WTC11 (cell line): ENCODE data around the gene RPL22L1. TPM values are rescaled to one million over a fixed set of nuclear protein-coding genes. Genes with fewer than 3 reads are reported as not detected.

Source experiments
- ATAC-seq: fragments of 200-7000 bp; cut with Tn5 transposase; 2 replicates; pipeline ENCODE4 v1.10.0; 2021; ENCODE audit warnings: mild to moderate bottlenecking, moderate library complexity
- CTCF ChIA-PET: fragments of 300-600 bp; sonication (Branson Sonifier 250); formaldehyde crosslinking; loops from one replicate; lab custom pipeline; 2021; ENCODE audit warnings: antibody characterized with exemption; lab: Charles Lee
- POLR2A ChIA-PET: fragments of 350-600 bp; sonication (Branson Sonifier 250); formaldehyde crosslinking; loops from one replicate; lab custom pipeline; 2021; ENCODE audit warnings: antibody characterized with exemption; lab: Charles Lee
- DNase-seq: peaks from one replicate; pipeline ENCODE4 v3.0.0; 2021; ENCODE audit warnings: low spot score
- H3K27ac Mint-ChIP-seq: 2 replicates; pipeline ENCODE4 v1.8.0; 2021; ENCODE audit warnings: mixed read lengths
- H3K27me3 Mint-ChIP-seq: 2 replicates; pipeline ENCODE4 v1.8.0; 2021; ENCODE audit warnings: low read depth, mild to moderate bottlenecking, moderate library complexity, mixed read lengths
- H3K36me3 Mint-ChIP-seq: 2 replicates; pipeline ENCODE4 v1.8.0; 2021; ENCODE audit warnings: mixed read lengths
- H3K4me1 Mint-ChIP-seq: 2 replicates; pipeline ENCODE4 v1.8.0; 2022; ENCODE audit warnings: mixed read lengths
- H3K4me3 Mint-ChIP-seq: 2 replicates; pipeline ENCODE4 v1.8.0; 2021; ENCODE audit warnings: mild to moderate bottlenecking, moderate library complexity, mixed read lengths
- H3K9me3 Mint-ChIP-seq: 2 replicates; pipeline ENCODE4 v1.8.0; 2021; ENCODE audit warnings: mixed read lengths
- CREM ChIP-seq: sonication (generic); formaldehyde crosslinking; IDR thresholded peaks from 2 replicates; pipeline ENCODE4 v1.8.1; 2022; ENCODE audit warnings: mild to moderate bottlenecking, missing genetic modification reagents, moderate library complexity
- KAT7 ChIP-seq: sonication (generic); formaldehyde crosslinking; IDR thresholded peaks from 2 replicates; pipeline ENCODE4 v1.8.1; 2023; ENCODE audit warnings: missing genetic modification reagents, mild to moderate bottlenecking, borderline replicate concordance
- NFE2L1 ChIP-seq: sonication (generic); formaldehyde crosslinking; IDR thresholded peaks from 2 replicates; pipeline ENCODE4 v1.8.1; 2023; ENCODE audit warnings: missing genetic modification reagents
- NR3C1 ChIP-seq: sonication (generic); formaldehyde crosslinking; conservative IDR thresholded peaks from 2 replicates; pipeline ENCODE4 v1.8.1; 2023; ENCODE audit warnings: low read depth, mild to moderate bottlenecking, missing genetic modification reagents
- RORB ChIP-seq: fragments of 250-450 bp; sonication (Bioruptor Pico); IDR thresholded peaks from 2 replicates; pipeline ENCODE4 v1.9.0; 2021; ENCODE audit warnings: mild to moderate bottlenecking
- SOX15 ChIP-seq: fragments of 250-450 bp; sonication (Bioruptor Pico); IDR thresholded peaks from 2 replicates; pipeline ENCODE4 v1.9.0; 2021; ENCODE audit warnings: mild to moderate bottlenecking
- SP1 ChIP-seq: sonication (generic); formaldehyde crosslinking; conservative IDR thresholded peaks from 2 replicates; pipeline ENCODE4 v1.8.1; 2022; ENCODE audit warnings: missing genetic modification reagents
- TCF7 ChIP-seq: sonication (generic); formaldehyde crosslinking; IDR thresholded peaks from 2 replicates; pipeline ENCODE4 v1.8.0; 2022; ENCODE audit warnings: mild to moderate bottlenecking, low read depth, missing genetic modification reagents, moderate library complexity
- ZNF138 ChIP-seq: sonication (generic); formaldehyde crosslinking; conservative IDR thresholded peaks from 2 replicates; pipeline ENCODE4 v1.8.1; 2022; ENCODE audit warnings: mild to moderate bottlenecking, moderate library complexity, missing genetic modification reagents
- ZNF232 ChIP-seq: sonication (generic); formaldehyde crosslinking; IDR thresholded peaks from 2 replicates; pipeline ENCODE4 v1.8.0; 2022; ENCODE audit warnings: mild to moderate bottlenecking, missing genetic modification reagents
- ZNF263 ChIP-seq: sonication (generic); formaldehyde crosslinking; IDR thresholded peaks from 2 replicates; pipeline ENCODE4 v1.8.1; 2022; ENCODE audit warnings: low read depth, mild to moderate bottlenecking, moderate library complexity, missing genetic modification reagents
- total RNA-seq: library from RNA; stranded (reverse); gene quantifications from 3 replicates; pipeline ENCODE4 v1.2.3, GENCODE V29; 2021
- TF ChIP-seq, protein P1 (sequence below): sonication (generic); formaldehyde crosslinking; IDR thresholded peaks from 2 replicates; pipeline ENCODE4 v1.8.1; 2023; ENCODE audit warnings: mild to moderate bottlenecking, missing genetic modification reagents
- TF ChIP-seq, protein P2 (sequence below): sonication (generic); formaldehyde crosslinking; IDR thresholded peaks from 2 replicates; pipeline ENCODE4 v1.8.1; 2022; ENCODE audit warnings: mild to moderate bottlenecking, missing genetic modification reagents, moderate library complexity, borderline replicate concordance
- TF ChIP-seq, protein P3 (sequence below): sonication (generic); formaldehyde crosslinking; IDR thresholded peaks from 2 replicates; pipeline ENCODE4 v1.8.0; 2023; ENCODE audit warnings: missing genetic modification reagents
- TF ChIP-seq, protein P4 (sequence below): sonication (generic); formaldehyde crosslinking; IDR thresholded peaks from 2 replicates; pipeline ENCODE4 v1.8.1; 2022; ENCODE audit warnings: low read depth, mild to moderate bottlenecking, moderate library complexity, missing genetic modification reagents, borderline replicate concordance
- TF ChIP-seq, protein P5 (sequence below): fragments of 250-450 bp; sonication (Bioruptor Pico); conservative IDR thresholded peaks from 2 replicates; pipeline ENCODE4 v1.9.0; 2021; ENCODE audit warnings: mild to moderate bottlenecking
- TF ChIP-seq, protein P6 (sequence below): sonication (generic); formaldehyde crosslinking; IDR thresholded peaks from 2 replicates; pipeline ENCODE4 v1.8.0; 2022; ENCODE audit warnings: missing genetic modification reagents
- TF ChIP-seq, protein P7 (sequence below): fragments of 250-450 bp; sonication (Bioruptor Pico); IDR thresholded peaks from 2 replicates; pipeline ENCODE4 v1.9.0; 2021; ENCODE audit warnings: moderate library complexity, mild to moderate bottlenecking, inconsistent platforms, borderline replicate concordance

The RPL22L1 gene
- total RNA-seq, 1 experiment from 2014 or later: 169 TPM

DNA sequence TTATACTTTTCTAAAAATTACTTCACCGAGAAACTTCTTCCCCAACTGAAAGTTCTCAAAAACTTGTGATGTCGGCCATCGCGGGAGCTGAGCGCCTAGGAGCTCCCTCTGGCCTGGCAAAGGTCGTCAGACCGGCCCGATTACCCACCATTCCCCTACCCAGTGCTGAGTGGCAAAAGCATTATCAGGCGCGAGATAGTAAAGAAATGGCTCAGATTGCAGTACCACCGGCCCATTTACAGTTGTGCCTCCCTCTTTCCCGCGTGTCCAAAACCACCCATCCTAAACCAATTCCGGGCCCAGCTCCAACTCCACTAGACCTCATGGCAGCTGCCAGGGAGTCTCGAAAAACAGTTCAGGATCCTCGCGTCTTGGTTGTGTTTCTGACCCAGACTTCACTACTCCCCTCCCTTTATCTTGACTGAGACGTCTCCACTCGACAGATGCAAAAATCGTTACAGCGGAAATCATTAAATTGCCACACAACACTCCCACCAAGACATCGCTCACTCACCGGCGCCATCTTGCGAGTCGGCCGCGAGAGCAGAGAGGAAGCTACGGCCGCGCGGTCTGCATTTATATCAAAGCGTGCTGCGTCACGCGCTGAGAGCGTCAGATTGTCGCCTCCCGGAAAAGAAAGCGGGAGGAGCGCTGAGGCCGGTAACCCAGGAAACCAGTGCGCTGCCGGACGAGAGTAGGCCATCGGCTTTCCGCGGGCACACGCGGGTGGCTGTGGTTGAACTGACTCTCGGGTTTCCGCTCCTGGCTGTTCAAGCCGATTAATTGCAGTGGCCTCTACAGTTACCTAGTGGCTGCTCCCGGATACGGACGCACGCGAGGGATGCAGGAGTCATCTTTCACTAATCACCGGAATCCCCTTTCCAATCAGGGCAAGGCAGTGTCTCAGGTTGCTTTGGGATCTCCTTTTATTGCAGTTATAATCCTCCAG lies at the start of gene RPL22L1 (continued):
- TF ChIP-seq, protein P1, sequence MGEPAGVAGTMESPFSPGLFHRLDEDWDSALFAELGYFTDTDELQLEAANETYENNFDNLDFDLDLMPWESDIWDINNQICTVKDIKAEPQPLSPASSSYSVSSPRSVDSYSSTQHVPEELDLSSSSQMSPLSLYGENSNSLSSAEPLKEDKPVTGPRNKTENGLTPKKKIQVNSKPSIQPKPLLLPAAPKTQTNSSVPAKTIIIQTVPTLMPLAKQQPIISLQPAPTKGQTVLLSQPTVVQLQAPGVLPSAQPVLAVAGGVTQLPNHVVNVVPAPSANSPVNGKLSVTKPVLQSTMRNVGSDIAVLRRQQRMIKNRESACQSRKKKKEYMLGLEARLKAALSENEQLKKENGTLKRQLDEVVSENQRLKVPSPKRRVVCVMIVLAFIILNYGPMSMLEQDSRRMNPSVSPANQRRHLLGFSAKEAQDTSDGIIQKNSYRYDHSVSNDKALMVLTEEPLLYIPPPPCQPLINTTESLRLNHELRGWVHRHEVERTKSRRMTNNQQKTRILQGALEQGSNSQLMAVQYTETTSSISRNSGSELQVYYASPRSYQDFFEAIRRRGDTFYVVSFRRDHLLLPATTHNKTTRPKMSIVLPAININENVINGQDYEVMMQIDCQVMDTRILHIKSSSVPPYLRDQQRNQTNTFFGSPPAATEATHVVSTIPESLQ: no peak
- TF ChIP-seq, protein P2, sequence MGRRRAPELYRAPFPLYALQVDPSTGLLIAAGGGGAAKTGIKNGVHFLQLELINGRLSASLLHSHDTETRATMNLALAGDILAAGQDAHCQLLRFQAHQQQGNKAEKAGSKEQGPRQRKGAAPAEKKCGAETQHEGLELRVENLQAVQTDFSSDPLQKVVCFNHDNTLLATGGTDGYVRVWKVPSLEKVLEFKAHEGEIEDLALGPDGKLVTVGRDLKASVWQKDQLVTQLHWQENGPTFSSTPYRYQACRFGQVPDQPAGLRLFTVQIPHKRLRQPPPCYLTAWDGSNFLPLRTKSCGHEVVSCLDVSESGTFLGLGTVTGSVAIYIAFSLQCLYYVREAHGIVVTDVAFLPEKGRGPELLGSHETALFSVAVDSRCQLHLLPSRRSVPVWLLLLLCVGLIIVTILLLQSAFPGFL (CRISPR knock-in tag): no peak
- no peak for TF ChIP-seq ZNF138
- TF ChIP-seq ZNF263 (CRISPR knock-in tag): no peak
- peak; percentile 57 for TF ChIP-seq NFE2L1
- TF ChIP-seq NR3C1 (CRISPR knock-in tag): no peak
- TF ChIP-seq CREM (CRISPR knock-in tag): peak; percentile 85
- TF ChIP-seq, protein P3, sequence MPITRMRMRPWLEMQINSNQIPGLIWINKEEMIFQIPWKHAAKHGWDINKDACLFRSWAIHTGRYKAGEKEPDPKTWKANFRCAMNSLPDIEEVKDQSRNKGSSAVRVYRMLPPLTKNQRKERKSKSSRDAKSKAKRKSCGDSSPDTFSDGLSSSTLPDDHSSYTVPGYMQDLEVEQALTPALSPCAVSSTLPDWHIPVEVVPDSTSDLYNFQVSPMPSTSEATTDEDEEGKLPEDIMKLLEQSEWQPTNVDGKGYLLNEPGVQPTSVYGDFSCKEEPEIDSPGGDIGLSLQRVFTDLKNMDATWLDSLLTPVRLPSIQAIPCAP (CRISPR knock-in tag): no peak
- no peak for TF ChIP-seq ZNF232
- TF ChIP-seq, protein P4, sequence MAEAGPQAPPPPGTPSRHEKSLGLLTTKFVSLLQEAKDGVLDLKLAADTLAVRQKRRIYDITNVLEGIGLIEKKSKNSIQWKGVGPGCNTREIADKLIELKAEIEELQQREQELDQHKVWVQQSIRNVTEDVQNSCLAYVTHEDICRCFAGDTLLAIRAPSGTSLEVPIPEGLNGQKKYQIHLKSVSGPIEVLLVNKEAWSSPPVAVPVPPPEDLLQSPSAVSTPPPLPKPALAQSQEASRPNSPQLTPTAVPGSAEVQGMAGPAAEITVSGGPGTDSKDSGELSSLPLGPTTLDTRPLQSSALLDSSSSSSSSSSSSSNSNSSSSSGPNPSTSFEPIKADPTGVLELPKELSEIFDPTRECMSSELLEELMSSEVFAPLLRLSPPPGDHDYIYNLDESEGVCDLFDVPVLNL (CRISPR knock-in tag): peak; percentile 64; the same call in 1 of the 2 replicates
- TF ChIP-seq, protein P5, sequence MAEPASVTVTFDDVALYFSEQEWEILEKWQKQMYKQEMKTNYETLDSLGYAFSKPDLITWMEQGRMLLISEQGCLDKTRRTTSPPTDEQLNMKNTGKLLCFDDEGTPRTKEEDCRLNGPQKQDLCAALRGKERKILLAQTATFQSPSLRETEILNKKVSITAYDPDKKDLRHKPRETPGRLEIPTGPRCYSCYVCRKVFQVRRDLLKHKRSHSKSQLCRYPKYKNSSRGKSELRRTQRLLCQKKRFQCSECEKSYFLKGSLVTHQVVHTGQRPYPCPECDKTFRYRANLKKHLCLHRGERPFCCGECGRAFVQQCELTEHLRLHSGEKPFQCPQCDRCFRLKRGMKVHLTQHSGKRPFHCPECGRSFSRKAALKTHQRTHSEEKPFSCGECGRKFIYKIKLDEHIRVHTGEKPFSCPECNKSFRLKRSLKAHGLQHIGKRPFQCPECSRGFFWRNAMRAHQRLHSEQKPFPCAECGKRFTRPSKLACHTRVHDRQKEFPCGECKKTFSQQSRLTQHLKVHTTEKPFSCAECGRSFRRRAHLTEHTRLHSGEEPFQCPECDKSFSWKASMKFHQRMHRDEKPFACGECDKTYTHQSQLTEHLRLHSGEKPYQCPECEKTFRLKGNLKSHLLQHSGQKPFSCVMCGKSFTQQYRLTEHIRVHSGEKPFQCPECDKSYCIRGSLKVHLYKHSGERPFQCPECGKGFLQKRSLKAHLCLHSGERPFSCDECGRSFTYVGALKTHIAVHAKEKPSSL (CRISPR knock-in tag): no peak; the same call in 1 of the 2 replicates
- TF ChIP-seq, protein P6, sequence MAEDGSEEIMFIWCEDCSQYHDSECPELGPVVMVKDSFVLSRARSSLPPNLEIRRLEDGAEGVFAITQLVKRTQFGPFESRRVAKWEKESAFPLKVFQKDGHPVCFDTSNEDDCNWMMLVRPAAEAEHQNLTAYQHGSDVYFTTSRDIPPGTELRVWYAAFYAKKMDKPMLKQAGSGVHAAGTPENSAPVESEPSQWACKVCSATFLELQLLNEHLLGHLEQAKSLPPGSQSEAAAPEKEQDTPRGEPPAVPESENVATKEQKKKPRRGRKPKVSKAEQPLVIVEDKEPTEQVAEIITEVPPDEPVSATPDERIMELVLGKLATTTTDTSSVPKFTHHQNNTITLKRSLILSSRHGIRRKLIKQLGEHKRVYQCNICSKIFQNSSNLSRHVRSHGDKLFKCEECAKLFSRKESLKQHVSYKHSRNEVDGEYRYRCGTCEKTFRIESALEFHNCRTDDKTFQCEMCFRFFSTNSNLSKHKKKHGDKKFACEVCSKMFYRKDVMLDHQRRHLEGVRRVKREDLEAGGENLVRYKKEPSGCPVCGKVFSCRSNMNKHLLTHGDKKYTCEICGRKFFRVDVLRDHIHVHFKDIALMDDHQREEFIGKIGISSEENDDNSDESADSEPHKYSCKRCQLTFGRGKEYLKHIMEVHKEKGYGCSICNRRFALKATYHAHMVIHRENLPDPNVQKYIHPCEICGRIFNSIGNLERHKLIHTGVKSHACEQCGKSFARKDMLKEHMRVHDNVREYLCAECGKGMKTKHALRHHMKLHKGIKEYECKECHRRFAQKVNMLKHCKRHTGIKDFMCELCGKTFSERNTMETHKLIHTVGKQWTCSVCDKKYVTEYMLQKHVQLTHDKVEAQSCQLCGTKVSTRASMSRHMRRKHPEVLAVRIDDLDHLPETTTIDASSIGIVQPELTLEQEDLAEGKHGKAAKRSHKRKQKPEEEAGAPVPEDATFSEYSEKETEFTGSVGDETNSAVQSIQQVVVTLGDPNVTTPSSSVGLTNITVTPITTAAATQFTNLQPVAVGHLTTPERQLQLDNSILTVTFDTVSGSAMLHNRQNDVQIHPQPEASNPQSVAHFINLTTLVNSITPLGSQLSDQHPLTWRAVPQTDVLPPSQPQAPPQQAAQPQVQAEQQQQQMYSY (CRISPR knock-in tag): no peak

DNA sequence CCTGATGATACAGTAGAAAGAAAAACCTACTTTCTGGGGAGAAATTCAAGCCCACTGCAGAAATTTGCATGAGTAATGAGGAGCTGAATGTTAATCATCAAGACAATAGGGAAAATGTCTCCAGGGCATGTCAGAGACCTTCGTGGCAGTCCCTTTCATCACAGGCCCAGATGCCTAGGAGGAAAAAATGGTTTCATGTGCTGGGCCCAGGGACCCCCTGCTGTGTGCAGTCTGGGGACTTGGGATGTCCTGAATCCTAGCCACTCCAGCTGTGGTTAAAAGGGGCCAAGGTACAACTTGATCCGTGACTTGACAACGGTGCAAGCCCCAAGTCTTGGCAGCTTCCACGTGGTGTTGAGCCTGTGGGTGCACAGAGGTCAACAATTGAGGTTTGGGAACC lies 48.7 kb upstream of the RPL22L1 start:
- CTCF ChIA-PET: no interaction called here
- ATAC-seq: no peak
- DNase-seq: no peak
- H3K4me1 Mint-ChIP-seq: peaks cover 2% of the 10 kb centered on the region
- POLR2A ChIA-PET: no interaction called here
- H3K27me3 Mint-ChIP-seq: peaks cover 12% of the 10 kb centered on the region
- H3K4me3 Mint-ChIP-seq: no peak overlapping the region
- peaks cover 71% of the 10 kb centered on the region for H3K9me3 Mint-ChIP-seq
- H3K36me3 Mint-ChIP-seq: peaks cover 59% of the 10 kb centered on the region
- no peak overlapping the region for H3K27ac Mint-ChIP-seq
- TF ChIP-seq, protein P7, sequence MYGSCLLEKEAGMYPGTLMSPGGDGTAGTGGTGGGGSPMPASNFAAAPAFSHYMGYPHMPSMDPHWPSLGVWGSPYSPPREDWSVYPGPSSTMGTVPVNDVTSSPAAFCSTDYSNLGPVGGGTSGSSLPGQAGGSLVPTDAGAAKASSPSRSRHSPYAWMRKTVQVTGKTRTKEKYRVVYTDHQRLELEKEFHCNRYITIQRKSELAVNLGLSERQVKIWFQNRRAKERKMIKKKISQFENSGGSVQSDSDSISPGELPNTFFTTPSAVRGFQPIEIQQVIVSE (CRISPR knock-in tag): no peak
- TF ChIP-seq, protein P3 (CRISPR knock-in tag): no peak
- TF ChIP-seq TCF7 (no peak), KAT7 (no peak), RORB (CRISPR knock-in tag) (no peak), SP1 (CRISPR knock-in tag) (no peak), SOX15 (no peak)
